ENCODE measurements around the gene CCZ1B.
"Not testable (repeated sequence)": the region's sequence is repeated elsewhere in the genome, so short reads cannot be mapped to it uniquely, and the experiment has no call there.

Gene CCZ1B

DNA sequence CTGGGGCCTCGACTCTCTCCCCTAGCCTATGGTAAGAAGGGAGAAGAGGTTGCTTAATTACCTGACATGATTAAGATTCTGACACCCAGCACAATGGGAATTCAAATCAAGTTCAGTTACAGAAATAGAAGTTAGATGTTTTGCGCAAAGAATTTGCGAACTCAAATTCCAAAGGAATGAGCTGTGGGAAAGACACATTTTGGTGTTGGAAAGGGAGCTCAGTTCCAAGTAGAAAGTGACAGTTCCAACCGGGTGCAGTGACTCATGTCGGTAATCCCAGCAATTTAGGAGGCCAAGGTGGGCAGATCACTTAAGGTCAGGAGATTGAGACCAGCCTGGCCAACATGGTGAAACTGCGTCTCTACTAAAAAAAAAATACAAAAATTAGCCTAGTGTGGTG lies 4.0 kb upstream of the CCZ1B start:
- DNase-seq, result not testable (repeated sequence)

DNA sequence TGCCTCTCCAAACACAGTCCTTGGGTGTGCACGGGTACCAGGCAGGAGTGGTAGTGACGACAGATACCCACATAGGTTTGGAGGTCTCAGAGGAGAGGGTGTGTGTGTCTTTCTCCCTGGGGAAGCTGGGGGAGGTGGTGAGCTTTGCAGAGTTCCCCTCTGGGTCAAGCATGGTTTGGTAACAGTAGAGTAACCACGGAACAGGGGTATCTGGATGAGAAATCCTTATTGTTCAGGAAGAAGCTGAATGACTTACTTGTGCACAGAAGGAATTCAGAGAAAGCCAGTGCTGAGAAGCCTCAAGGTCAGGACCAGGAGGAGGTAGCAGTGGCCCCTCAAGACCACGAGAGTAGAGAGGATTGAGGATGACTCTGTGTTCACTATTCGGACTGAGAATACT lies 3.5 kb upstream of the CCZ1B start:
- not testable (repeated sequence) for DNase-seq

DNA sequence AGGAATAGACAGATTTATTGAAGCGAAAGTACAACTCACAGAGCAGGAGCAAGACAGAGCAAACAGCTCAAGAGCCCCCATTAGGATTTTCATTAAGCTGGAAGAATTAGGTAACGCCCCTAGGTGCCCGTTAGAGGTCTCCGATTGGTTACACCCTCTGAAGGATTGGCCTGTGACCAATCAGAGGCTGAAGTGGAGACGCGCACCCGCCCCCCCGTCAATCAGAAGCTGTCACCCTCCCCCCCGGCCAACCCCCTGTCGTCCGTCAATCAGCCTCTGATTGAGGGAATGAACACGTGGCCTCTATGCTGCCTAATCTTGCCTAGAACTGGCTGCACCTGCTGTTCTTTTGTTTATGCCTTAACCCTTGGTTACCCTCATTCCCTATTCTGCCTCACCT lies 1.1 kb upstream of the CCZ1B start:
- DNase-seq, result not testable (repeated sequence)

DNA sequence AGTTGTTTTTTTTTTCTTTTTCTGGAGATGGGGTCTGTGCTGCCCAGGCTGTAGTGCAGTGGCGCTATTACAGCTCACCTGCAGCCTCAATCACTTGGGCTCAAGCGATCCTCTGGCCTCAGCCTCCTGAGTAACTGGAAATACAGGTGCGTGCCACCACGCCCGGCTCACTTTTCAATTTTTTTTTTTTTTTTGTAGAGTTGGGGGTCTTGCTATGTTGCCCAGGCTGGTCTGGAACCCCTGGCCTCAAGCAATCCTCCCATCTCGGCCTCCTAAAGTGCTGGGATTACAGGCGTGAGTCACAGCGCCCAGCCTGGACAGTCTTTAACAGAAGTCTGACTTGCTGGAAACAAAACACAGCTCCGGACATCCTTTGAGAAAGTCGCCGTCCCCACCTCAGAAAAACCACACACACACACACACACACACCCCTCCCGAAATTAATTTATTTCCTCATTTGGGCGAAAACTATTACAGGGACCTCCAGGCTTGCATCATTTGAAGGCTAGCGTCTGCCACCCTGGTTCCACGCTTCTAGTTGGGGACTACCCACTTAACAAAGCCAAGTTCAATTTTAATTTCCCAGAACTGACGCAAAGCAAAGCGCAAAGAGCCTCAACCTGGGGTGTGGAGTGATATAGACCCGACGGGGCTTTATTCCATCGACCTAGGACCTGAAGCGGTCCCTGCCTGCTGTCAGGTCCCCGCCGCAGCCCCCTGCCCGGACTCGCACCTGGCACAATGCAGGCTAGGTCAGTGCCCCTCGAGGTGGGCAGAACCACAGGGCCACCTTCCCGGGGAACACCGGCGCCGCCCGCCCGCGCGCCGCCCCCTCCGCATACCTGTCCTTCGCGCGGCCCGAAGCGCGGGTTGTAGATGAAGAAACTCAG lies 594 bp downstream of the CCZ1B start:
- DNase-seq, result not testable (repeated sequence)

DNA sequence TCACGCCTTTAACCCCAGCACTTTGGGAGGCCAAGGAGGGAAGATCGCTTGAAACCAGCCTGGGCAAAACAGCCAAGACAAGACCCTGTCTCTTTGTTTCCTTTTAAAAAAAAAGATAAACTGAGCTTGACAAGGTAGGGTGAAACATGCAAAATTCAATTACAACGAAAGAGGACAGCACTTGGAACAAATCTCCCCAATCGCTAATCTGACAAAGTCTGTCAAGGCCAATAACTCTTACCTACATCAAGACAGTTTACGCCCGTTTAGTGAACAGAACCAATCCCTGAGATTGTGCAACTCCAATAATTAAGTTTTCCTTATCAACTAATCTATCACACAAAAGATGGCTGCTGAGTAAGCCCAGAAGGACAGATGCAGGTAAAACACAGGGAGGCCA lies 4.5 kb downstream of the CCZ1B start:
- not testable (repeated sequence) for DNase-seq

DNA sequence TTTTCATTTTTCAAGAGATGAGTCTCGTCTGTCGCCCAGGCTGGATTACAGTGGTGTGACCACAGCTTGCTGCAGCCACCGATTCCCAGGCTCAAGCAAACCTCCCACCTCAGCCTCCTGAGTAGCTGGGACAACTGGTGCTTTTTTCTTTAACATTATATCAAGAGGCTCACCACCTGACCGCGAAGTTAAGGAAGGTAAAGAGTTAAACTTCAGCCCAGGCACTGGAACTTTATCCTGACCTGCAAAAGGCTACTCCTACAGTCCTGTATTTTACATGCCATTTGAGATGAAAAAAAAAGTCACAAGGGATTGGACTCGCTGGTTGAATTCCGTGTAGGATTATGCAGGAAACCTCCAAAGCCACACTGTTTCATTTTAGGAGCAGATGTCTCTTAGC lies 10.6 kb downstream of the CCZ1B start:
- DNase-seq, result not testable (repeated sequence)

DNA sequence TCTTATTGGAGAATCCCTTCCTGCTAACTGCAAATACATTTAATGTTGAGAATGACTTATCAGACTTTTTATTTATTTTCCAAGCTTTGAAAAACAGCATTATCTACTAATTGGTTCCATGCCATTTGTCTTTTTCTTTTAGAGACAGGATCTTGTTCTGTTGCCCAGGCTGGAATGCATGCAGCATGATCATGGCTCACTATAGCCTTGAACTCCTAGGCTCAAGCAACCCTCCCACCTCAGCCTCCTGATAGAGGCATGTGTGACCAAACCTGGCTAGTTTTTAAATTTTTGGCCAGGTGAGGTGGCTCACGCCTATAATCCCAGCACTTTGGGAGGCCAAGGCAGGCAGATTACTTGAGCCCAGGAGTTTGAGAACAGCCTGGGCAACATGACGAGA lies 13.1 kb downstream of the CCZ1B start:
- not testable (repeated sequence) for DNase-seq

DNA sequence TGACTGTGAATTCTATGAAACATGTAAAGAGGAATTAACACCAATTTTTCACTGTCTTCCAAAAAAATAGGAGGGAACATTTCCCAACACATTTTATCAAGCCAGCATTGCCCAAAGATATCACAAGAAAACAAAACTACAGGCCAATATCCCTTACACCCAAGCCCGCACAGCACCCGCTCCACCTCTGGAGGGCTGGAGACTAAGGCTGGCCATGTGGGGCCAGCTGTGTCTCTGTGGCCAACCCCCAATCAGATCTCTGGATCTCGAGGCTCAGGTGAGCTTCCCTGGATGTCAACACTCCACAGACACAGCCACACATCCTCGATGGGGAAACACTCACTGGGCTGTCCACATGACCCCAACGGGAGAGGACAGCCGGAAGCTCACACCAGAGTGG lies 18.1 kb downstream of the CCZ1B start:
- not testable (repeated sequence) for DNase-seq

DNA sequence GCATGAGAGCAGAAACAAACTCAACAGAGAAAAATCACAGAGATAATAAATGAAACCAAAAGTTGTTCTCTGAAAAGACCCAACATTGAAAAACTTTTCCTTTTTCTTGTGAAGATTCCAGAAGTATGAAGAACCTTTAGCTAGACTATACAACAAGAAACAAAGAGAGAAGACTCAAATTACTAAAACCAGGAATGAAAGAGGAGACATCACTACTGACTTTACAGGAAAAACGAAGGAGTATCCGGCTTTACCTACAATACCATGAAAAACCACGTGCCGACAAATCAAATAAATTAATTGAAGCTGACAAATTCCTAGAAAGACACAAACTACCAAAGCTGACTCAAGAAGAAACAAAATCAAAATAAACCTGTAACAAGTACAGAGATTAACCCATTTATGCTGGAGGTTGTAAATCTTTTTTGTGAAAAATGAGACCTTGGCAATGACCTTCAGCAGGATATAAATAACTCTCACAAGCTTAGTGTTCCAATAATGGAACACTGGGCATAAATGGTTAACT lies 18.6 kb downstream of the CCZ1B start:
- DNase-seq, result not testable (repeated sequence)

DNA sequence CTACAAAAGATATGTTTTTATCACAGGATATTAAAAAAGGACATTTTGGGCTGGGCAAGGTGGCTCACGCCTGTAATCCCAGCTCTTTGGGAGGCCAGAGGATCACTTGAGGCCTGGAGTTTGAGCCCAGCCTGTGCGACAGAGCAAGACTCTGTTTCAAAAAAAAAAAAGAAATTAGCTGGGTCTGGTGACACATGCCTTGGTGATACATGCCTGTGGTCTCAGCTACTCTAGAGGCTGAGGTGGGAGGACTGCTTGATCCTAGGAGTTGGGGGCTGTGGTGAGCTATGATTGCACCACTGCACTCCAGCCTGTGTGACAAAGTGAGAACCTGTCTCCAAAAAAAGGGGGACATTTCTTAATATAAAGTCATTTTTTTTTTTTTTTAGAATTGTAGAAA lies 25.7 kb downstream of the CCZ1B start:
- DNase-seq, result not testable (repeated sequence)

DNA sequence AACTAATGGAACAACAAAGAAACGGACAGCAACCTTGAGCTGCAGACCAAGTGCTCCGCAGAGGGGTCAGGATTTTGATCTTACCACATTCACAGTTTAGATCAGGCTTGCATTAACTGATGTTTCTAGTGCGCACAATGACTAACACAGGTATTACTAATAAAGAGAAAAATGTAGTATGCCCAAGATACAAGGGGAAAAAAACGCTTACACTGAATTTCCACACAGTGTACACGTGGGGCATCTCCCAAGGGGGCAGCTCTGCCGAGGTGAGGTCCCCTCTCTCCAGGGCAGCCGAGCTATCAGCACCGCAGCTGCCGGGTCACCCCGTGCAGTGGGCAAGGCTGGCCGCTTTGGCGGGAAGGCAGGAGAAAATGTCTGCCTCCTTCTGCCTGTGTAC lies 26.2 kb downstream of the CCZ1B start:
- not testable (repeated sequence) for DNase-seq

DNA sequence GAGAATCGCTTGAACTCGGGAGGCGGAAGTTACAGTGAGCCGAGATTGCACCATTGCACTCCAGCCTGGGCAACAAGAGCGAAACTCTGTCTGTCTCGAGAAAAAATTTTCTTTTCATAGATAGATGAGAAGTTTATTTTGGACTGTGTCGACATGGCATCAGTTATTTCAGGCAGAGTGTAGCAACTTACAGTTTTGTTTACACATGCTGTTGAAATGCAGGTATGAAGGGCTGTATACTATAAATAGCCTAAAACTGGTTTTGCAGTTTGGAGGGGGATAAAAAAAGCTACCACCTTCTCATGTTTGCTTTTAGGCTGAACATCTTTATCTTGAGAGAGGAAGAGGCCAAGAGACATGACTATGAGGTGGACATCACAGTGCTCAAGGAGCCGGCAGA lies 28.0 kb downstream of the CCZ1B start:
- DNase-seq, result not testable (repeated sequence)

DNA sequence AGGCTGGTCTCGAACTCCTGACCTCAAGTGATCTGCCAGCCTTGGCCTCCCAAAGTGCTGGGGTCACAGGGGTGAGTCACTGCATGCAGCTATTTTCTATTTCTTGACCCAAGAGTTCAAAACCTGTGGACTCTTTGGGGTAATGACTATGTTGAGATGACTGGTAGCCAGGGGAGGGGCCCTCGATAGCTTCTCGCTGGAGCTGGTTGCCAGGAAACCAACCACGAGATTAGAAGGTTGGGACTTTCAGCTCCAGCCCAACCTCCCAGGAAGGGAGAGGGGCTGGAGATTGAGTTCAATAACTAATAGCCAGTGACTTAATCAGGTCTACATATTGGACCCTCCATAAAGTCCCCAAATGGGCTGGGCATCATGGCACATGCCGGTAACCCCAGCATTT lies 28.9 kb downstream of the CCZ1B start:
- not testable (repeated sequence) for DNase-seq

DNA sequence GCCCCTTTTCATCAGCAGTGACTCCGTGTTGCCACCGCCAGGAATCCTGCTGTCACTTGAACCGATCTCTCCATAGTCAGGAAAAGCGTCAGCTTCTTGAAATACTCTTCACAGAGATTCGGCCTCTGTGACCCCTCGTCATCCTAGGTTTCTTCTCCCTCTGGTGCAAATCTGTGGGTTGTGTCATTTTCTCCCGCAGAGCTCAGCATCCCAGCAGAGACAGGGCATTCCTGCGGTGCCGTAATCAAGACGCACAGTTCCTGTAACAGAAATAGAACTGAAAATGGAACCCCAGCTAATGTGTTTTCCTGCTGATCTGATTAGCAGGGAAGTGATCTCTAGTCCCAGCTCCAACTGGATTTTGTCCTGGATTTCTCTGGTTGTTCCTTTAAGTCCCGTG lies 31.8 kb downstream of the CCZ1B start:
- DNase-seq, result not testable (repeated sequence)

DNA sequence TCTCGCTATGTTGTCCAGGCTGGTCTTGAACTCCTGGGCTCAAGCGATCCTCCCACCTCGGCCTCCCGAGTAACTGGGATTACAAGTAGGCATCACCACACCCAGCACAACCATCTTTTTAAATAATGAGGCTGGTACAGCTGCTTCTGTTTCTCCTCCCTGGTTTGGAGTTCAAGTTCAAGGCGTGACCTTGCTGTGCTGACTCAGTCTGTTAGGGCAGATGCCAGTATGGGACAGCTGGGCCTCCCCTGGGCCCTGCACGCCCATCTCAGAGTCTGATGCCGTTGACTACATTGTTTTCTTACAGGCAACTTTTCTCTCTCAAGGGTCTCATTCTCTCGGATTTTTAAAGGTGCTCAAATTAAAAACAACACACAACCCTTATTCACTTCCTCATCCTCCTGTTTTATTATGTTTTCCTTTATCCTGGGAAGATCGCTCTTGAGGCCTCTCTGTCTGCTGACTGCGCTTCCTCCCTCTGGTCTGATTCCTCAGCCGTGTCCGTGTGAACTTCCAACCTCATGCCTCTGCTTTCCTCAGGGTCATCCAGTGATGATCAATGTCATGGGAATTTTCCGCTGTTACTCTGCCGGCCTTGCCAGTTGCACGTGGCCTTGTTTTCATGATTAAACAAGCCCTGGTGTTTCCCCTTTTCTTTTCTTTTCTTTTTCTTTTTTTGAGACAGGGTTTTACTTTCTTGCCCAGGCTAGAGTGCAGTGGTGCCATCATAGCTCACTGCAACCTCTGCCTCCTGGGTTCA lies 33.8 kb downstream of the CCZ1B start:
- not testable (repeated sequence) for DNase-seq

DNA sequence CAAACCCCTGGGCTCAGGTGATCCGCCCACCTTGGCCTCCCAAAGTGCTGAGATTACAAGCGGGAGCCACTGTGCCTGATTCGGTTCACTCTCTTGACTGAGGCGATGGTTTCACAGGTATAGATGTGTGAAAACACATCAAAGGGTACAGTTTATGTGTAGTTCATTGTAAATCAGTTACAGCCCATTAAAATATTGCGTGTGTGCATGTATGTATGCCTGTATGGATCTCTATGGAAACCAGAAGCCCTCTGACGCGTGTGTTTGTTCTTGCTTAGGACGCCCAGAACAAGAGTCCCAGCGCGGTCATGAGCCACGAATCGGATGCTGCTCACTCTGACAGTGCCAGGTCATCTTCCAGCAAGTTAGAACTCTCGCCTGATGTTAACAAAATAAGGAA lies 36.7 kb downstream of the CCZ1B start:
- not testable (repeated sequence) for DNase-seq

DNA sequence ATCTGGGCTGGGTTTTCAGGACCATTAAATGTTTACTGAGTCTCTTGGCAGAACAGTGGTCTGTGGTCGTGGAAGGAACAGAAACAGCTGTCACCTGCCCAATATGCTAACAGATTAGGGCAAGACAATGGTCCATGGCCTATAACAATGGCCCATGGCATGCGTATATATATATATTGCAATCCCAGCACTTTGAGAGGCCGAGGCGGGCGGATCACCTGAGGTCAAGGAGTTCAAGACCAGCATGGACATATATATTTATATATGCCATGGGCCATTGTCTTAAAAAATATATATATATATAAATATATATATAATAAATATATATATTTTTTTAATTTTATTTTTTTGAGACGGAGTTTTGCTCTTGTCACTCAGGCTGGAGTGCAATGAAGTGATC lies 44.5 kb downstream of the CCZ1B start:
- not testable (repeated sequence) for DNase-seq

DNA sequence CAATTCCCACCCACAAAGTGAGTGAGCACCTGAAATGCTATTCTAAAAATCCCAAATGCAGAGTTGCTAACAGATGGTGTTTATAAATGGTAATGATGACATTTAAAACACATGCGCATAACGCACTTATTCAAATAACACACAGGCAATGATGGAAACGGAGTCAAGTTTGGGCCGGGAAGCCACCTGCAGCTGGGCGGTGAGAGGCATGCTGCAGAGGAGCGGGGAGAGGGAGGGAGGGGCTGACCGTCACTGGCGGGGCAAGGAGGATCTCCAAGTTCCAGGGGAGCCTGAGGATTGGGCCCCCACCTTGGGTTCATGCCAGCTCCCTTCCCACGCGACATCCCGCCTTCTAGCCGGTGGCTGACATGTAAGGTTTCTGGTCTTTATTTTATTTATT lies 64.9 kb downstream of the CCZ1B start:
- not testable (repeated sequence) for DNase-seq

DNA sequence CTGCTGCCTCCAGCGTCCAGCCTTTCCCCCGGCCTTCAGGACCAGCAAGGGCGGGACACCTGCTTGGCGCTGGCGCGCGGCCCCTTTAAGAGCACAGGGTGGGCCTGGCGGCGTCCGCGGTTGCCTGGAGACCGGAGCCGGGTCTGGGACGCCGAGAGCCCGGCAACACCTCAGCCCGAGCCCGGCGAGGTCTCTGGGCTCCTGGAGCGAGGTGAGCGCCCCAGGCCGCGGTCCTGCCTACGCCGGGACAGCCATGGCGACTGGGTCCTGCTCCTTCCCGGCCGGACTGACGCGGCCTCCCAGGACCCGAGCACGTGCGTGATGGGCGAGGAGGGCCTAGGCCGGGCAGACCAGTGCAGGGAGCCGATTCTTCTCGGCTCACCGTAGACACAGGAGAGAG lies 72.1 kb downstream of the CCZ1B start, which contains the start of gene RSPH10B2:
TSS of gene RSPH10B2 (plus strand) at position 140 of the 400 bp plus-strand sequence. CDS start 3,575 bp downstream, outside the sequence.
- not testable (repeated sequence) for DNase-seq

DNA sequence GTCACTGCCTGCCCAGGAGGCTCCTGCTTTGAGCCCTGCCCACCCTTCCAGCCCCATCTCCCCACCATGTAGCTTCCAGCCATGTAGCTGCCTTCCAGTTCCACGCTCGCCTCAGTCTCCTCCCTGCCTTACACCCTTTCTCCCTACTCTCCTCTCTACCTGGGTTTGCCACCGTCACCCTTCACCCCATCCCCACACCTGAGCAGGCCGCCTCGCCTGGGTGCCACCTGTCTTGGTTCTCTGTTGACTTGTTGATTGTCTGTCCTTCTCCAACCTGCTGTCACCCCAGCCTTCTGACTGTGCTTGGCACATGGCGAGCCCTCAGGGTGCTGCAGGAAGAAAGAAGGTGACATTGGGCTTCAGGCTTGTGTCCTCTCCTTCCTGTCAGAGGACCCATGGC lies 75.9 kb downstream of the CCZ1B start:
- not testable (repeated sequence) for DNase-seq

DNA sequence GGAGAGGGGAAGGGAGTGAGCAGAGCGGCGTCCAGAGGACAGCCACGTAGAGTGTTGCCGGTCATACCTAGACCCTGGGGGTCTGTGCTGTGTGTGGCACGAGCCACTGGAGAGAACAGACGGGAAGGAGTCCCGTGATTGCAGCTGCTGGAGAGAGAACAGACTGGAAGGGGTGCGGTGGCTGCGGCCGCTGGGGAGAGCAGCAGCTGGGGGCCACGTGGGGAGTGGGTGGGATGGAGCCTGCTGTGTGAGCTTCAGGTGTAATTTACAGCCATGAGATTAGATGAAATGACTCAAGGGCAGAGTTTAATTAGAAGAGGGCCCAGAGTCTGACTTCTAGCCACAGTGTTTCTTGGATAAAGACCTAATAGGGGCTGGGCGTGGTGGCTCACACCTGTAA lies 76.7 kb downstream of the CCZ1B start:
- not testable (repeated sequence) for DNase-seq
